ENCODE results near the gene GPC1.

GPC1 gene

GRCh38 chr2:240467149-240467642 lies 31.7 kb downstream of the GPC1 start:
- no peak overlapping the region for H3K27ac ChIP-seq
- TF ChIP-seq ZFX (IDR thresholded peaks at IDR 0.05) (no peak), CTCF (conservative IDR thresholded peaks at IDR 0.05) (no peak)

GRCh38 chr2:240467659-240468302 lies 32.3 kb downstream of the GPC1 start:
- H3K27ac ChIP-seq: no peak overlapping the region
- TF ChIP-seq CTCF (conservative IDR thresholded peaks at IDR 0.05) (no peak), ZFX (IDR thresholded peaks at IDR 0.05) (no peak)

GRCh38 chr2:240468303-240469238 lies 33.1 kb downstream of the GPC1 start:
- no peak for TF ChIP-seq ZFX (IDR thresholded peaks at IDR 0.05)
- TF ChIP-seq CTCF (conservative IDR thresholded peaks at IDR 0.05): no peak
- H3K27ac ChIP-seq: no peak overlapping the region

- H3K27ac ChIP-seq: no peak overlapping the region
- TF ChIP-seq CTCF (conservative IDR thresholded peaks at IDR 0.05) (no peak), ZFX (IDR thresholded peaks at IDR 0.05) (no peak)
These were observed 33.8 kb downstream of the GPC1 start for GRCh38 chr2:240469239-240469636.

- no peak overlapping the region for H3K27ac ChIP-seq
- TF ChIP-seq CTCF (conservative IDR thresholded peaks at IDR 0.05) (no peak), ZFX (IDR thresholded peaks at IDR 0.05) (no peak)
These were observed 34.3 kb downstream of the GPC1 start for GRCh38 chr2:240469740-240470139.

GRCh38 chr2:240472078-240472790 lies 36.8 kb downstream of the GPC1 start:
- H3K27ac ChIP-seq: no peak overlapping the region
- TF ChIP-seq CTCF (conservative IDR thresholded peaks at IDR 0.05): no peak
- TF ChIP-seq ZFX (IDR thresholded peaks at IDR 0.05): no peak

Measured in C4-2B (cell line).